NCI-H82 treated with DMSO at 0.1 percent for 48 hours (cell line): ENCODE measurements around the gene ABCG1.
"Not testable (repeated sequence)": the region's sequence is repeated elsewhere in the genome, so short reads cannot be mapped to it uniquely, and the experiment has no call there.

Experiments used
- DNase-seq: peaks from one replicate; lab custom pipeline; 2025; ENCODE audit not compliant: unreplicated experiment; lab: John Stamatoyannopoulos, UW

ABCG1 gene

GRCh38 chr21:42288962-42289361 lies 70.0 kb downstream of the ABCG1 start:
- no peak for DNase-seq

DNA sequence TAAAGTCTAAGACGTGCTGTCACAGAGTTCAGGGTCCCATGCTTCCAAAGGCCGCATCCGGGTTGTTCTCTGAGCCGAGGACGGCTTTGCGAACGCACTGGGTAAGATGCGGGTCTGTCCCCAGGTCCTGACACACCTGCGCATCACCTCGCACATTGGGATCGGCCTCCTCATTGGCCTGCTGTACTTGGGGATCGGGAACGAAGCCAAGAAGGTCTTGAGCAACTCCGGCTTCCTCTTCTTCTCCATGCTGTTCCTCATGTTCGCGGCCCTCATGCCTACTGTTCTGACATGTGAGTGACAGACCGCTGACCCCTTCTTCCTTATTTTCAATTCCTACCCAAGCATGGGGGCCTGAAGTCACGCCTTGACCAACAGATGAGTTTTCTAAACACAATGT lies 71.0 kb downstream of the ABCG1 start:
- no peak for DNase-seq

DNA sequence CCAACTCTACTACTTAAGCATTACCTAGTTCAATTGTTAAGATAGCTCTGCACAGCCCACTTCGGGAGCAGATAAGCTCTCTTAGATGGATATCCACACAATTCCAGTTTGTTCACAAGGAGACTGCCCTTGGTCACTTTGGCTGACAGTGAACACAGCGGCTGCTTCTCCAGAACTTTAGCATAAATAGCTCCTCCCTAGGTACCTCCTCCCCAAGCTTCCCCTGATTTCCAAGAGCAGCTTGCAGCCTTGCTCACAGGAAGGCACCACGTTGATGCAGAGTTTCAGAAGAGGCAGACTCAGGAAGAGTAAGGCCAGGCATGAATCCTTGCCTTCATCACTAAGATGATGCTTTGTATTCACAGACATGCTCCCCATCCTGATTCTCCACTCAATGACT lies 71.6 kb downstream of the ABCG1 start:
- no peak for DNase-seq

DNA sequence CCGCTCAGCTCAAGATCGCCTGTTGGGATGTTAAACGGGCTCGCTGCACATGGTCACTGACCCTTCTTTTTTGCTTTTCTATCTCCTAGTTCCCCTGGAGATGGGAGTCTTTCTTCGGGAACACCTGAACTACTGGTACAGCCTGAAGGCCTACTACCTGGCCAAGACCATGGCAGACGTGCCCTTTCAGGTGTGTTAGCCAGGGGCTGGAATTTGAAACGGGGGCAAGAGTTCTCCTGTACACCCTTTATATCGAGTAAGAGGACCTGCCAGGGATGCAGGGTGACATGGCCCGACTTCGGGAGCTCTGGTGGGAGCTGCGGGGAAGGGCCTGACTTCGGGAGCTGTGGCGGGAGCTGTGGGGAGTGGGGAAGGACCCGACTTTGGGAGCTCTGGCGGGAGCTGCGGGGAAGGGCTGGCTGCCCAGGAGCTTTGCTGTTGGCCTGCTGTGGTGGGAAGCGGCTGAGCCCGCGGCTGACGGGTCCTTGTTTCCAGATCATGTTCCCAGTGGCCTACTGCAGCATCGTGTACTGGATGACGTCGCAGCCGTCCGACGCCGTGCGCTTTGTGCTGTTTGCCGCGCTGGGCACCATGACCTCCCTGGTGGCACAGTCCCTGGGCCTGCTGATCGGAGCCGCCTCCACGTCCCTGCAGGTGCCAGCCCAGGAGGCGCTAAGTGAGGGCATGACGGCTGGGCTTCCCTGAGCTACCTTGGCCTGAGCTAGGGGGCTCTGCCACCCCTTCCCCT lies 72.2 kb downstream of the ABCG1 start:
- DNase-seq, result no peak

DNA sequence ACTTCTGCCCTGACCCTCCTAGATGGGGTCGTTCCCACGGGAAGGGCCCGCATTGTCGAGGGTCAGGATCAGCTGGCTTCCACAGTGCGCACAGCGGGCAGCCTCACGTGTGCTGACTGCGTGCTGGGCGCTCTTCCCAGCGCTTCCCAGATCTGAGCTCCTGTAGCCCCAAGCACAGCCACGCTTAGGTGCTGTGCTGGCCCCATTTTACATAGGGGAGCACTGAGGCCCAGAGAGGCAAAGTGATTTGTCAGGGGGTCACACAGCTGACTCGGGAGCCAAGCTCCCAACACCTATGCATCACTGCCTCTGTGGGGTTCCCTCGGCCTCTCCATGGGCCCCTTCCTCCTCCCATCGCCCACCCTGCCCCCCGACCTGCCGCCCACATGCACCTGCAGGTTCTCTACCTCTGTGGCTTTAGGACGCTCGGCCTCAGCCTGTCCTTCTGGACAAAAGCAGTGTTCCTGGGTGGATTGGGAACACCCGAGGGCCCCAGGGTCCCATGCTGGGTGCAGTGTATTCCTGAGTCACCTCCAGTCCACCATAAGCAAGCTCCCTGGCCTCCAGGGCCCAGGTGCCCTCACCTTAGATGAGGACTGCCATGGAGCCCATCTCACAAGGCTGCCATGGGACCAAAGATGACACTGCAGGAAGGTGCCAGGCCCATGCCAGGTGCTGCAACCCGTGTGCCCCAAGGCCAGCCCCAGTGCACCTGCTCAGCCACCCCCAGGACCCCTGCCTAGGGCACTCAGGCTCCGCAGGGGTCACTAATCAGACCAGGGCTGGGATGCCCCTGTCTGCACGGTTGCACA lies 73.0 kb downstream of the ABCG1 start:
- no peak for DNase-seq

DNA sequence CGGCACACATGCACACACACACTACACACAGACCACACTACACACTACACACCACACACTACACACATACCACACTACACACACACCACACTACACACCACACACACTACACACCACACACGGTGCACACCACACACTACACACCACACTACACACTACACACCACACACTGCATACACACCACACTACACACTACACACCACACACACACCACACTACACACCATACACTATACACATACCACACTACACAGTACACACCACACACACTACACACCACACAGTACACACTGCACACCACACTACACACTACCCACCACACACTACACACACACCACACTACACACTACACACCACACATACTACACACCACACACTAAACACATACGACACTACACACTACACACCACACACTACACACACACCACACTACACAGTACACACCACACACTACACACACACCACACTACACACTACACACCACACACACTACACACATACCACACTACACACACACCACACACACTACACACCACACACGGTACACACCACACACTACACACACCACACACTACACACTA lies 73.7 kb downstream of the ABCG1 start:
- not testable (repeated sequence) for DNase-seq

- no peak for DNase-seq
Measured at GRCh38 chr21:42293649-42294272, 74.8 kb downstream of the ABCG1 start.

- no peak for DNase-seq
Measured at GRCh38 chr21:42294273-42294880, 75.4 kb downstream of the ABCG1 start.

DNA sequence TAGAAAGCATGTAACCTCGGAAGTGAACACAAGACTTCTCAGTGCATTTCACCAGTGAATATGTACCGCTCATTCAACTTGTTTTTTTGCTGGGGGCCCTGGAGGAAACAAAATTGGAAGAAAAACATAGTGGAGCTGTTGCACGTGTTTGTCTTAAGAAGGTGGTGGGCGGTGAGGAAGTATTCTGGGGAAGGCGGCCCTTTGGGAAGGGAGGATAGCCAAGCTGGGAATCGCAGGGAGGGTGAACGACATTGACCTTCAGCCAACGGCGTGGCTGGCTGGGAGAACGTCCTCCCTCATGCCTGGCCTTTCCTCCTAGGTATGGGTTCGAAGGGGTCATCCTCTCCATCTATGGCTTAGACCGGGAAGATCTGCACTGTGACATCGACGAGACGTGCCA lies 76.9 kb downstream of the ABCG1 start:
- DNase-seq, result no peak

DNA sequence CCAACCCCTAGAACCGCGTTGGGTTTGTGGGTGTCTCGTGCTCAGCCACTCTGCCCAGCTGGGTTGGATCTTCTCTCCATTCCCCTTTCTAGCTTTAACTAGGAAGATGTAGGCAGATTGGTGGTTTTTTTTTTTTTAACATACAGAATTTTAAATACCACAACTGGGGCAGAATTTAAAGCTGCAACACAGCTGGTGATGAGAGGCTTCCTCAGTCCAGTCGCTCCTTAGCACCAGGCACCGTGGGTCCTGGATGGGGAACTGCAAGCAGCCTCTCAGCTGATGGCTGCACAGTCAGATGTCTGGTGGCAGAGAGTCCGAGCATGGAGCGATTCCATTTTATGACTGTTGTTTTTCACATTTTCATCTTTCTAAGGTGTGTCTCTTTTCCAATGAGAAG lies 77.6 kb downstream of the ABCG1 start:
- no peak for DNase-seq

DNA sequence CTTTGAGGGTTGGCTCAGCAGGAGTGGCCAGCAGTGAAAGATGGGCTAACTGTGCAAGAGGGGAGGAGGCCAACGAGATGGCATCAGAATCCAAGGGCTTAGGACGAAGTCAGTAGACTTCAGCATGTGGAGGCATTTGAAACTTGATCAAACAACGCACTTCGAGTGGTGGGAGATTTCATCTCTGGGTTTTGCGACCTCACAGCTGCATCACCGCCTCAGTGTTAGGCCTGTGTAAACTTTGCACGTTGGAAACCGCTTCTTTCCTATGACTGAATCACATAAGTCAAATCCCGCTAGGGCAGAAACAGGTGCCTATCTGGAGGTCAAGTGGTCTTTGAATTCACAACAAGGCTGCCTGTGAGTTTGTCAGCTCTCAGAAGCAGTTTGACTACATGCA lies 78.4 kb downstream of the ABCG1 start:
- DNase-seq, result no peak

- DNase-seq, result no peak
Measured at GRCh38 chr21:42298237-42298636, 79.3 kb downstream of the ABCG1 start.

DNA sequence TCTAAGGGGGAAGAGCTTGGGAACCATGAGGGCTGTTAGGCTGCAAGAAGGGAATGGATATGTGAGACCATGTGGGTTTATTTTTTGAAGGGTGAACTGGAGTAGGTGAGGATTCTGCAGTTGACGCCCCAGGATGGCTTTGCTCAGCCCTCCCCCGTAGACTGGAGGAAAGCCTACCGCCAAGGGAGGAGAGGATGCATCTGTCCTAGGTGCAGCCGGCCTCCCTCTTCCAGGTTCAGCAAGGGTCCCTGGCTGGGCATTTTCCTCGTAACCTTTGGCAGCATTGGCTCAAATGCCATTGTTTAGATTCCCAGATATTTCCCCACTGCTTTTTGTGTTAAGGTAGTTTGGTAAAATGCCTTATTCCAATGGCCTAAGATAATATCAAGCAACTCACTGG lies 79.7 kb downstream of the ABCG1 start:
- no peak for DNase-seq

GRCh38 chr21:42299324-42300044 lies 80.5 kb downstream of the ABCG1 start:
- DNase-seq, result no peak

DNA sequence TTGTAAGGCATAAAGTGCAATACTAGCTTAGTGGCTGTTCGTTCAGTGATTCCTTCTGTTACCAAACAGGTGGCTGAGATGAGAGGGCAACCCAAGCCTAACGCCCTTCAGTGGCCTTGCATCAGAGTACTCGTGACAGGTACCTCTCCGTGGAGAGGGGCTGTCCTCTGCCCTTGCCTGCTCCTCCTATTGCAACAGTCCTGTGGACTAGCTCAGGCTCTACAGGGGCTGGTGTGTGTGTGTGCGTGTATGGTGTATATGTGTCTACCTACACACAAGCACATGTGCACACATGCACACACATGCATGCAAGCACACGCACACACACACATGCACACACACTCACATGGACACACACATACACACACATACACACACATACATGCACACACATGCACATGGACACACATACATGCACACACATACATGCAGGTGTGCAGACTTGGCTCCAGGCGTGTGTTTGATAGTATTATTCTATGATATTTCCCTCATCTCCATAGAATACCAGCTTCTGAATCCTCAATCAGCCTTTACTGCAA lies 81.2 kb downstream of the ABCG1 start:
- no peak for DNase-seq

GRCh38 chr21:42300956-42301355 lies 82.0 kb downstream of the ABCG1 start:
- DNase-seq, result no peak

GRCh38 chr21:42301371-42302075 lies 82.6 kb downstream of the ABCG1 start:
- DNase-seq, result no peak

DNA sequence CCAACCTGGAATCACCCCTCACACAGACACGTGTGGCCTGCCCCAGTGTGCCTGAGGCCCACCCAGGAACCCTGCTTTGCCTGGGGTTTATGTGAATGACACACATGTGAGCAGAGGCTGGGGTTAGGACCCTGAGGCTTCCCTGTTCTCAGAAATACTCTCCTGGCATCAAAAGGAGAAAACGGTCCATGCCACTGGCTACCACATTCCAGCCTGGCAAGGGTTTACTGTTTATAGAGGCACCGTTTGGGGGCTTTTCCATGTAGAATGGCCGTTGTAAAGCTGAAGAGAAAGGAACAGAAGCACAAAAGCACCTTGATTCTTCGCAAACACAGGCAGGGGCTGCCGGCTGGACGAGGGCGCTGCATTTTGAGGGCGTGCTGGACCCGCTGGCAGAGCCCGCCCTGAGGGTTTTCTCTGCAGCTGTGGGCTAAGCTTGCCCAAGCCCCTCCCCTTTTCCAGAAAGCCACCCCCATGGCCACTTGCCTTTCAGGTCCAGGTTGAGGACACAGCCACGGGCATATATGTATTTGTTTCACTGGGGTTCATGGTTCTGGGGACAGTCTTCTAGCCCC lies 83.2 kb downstream of the ABCG1 start:
- no peak for DNase-seq

GRCh38 chr21:42302794-42303193 lies 83.9 kb downstream of the ABCG1 start:
- DNase-seq, result no peak
